ENCODE results near the gene ANGPT4.

The ANGPT4 gene

DNA sequence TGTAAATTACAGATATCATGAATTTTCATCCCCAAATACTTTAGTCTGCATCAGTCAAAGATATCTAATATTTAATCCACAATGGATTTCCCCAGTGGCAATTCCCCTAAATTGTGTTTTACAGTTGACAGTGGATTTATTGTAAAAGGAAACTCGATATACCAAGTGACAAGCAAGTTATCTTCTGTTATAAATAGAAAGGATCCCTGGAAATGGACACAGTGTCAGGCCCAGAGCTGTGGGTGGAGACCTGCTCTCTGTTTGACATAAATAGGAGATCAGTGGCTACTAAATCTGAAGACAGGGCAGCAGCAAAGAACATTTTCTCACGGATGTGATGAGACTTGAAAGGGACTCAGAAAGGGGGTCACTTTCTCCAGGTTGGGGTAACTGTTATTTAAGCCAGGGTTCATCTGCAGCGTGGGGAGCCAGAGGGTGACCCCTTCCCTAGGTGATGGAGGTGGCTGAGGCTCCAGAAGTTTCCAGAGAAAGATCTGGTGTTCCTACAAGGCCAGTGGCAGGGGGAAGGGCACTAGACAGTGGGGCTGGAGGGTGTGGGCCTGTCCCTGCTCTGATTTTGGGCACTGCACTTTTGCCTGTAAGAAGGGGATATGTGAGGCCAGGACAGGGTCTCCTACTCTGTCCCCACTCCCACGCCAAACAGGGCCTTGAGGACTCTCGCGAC, 94.9 kb downstream of the ANGPT4 start:
- DNase-seq: no peak

DNA sequence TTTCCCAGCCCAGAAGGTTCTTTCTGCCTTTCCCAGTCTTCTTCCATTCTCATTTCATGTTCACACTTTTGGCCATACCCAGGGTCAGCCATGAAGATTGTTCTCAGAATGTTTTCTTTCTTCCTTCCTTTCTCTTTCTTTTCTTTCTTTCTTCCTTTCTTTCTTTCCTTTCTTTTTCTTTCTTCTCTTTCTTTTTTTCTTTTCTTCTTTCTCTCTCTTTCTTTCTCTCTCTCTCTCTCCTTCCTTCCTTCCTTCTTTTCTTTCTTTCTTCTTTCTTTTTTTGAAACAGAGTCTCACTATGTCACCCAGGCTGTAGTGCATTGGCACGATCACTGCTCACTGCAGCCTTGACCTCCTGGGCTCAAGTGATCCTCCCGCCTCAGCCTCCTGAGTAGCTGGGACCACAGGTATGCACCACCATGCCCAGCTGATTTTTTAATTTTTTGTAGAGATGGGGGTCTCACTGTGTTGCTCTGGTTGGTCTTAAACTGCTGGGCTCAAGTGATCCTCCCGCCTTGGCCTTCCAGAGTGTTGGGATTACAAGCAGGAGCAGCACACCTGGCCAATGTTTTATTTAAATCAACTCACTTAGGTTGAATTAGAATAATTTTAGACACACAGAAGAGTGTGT, 95.7 kb downstream of the ANGPT4 start:
- DNase-seq: no peak

All from activated CD4-positive, CD25-positive, alpha-beta regulatory T cell (primary cell).